ENCODE results near the gene LYL1.

The LYL1 gene

GRCh38 chr19:13092606-13093235 lies 9.9 kb downstream of the LYL1 start:
- peak; percentile 58 for DNase-seq

GRCh38 chr19:13092158-13092543 lies 10.5 kb downstream of the LYL1 start:
- no peak for DNase-seq

- DNase-seq = peak; percentile 98
Observed at GRCh38 chr19:13091400-13092157, 11.1 kb downstream of the LYL1 start.

GRCh38 chr19:13090511-13091231 lies 12.0 kb downstream of the LYL1 start:
- DNase-seq = no peak

DNA sequence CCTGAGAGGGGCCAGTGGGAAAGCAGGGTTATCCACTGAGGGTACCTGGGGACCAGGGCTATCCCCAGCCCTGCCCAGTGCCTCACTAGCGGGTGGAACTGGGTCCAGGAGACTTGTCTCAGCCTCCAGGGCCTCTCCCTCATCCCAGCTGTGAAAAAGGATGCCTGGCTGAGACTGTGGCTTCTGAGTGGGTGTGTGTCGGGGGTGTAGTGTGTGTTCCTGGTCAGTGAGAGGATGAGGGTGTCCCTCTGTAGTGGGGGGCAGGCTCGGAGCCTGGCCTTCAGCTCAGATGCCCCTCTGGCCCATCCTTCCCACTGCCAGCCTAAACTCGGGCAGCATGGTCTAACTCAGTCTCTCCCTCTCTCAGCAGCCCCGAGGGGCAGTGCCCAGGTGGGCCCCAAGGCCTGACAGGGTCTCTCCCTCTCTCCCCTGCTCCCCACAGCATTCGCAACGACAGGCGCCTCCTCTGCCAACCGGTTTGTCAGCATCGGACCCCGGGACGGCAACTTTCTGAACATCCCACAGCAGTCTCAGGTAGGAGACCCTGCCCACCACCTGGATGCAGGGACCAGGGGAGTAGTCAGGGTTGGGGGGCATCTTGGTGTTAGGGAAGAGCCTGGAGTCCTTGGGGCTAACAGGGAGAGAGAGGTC lies 12.7 kb downstream of the LYL1 start:
- no peak for DNase-seq

DNA sequence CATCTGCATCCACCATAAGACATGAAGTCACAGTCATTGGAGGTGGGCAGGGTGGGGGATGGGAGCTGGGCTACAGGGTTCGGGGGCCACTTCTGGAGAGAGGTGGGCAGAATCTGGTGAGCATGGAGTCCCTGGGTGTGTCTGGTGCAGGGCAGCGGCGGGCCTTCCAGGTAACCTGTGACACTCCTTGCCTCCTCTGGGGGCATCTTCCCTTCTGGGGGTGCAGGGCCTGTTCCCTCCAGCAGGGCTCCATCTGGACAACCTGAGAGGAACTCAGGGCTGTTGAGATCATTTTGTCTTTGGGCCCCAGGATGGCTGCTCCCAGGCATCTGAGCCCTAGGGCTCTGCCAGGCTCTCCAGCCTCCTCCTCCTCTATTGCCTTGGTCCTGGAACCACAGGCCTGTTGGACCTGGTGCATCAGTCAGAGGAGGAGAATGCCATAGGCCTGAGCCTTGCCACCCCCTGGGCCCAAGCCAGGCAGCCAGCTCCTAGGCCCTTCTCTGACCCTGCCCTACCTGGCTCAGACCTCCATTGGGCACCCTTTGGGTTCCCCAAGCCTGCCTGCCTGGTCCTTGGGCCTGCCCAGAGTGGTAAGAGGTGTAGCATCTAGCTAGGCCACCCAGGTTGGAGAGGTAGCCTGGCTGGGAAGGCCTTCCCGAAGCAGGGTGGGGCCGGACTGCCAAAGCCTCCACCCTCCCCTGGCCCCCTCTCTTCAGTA lies 13.4 kb downstream of the LYL1 start:
- DNase-seq = no peak

- DNase-seq = no peak
Observed at GRCh38 chr19:13087795-13088537, 14.7 kb downstream of the LYL1 start.

DNA sequence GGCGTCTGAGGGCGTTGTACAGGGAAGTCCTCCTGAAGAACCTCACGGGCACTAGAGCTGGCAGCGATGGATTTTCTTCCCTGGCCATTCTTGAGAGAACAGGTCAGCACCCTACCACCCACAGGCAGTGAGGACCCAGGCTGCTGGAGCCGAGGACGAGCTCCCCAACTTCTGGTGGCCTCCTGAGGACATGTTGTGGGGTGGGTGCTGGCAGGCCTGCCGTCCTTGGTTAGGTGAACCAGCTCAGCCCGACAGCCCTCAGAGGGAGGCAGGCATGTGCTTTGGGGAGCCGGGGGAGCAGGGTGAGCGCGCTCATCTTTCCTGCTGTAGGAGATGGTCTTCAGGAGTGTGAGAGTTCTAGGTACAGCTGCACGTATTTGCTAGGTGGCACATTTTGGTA lies 15.4 kb downstream of the LYL1 start:
- DNase-seq = no peak

DNA sequence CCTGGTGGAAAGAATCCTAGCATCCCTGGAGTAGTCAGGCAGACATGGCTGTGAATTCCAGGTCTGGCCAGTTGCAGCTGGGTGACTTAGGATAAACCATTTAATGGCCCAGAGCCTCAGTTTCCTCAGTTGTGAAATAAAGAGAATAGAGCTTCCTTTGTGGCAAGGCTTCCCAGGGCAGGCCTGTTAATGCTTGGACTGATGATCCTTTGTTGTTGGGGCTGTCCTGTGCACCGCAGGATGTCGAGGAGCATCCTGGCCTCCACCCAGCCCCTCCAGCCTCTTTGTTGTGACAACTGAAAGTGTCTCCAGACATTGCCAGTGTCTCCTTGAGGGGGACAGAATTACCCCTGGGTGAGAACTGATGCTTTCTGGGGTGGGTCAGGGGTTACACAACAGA lies 16.3 kb downstream of the LYL1 start:
- DNase-seq = no peak

- no peak for DNase-seq
Observed at GRCh38 chr19:13085666-13086065, 17.0 kb downstream of the LYL1 start.

GRCh38 chr19:13083627-13084026 lies 19.0 kb downstream of the LYL1 start:
- DNase-seq = no peak

- no peak for DNase-seq
Observed at GRCh38 chr19:13083008-13083404, 19.7 kb downstream of the LYL1 start.

- peak; percentile 71 for DNase-seq
Observed at GRCh38 chr19:13082192-13083007, 20.3 kb downstream of the LYL1 start.

DNA sequence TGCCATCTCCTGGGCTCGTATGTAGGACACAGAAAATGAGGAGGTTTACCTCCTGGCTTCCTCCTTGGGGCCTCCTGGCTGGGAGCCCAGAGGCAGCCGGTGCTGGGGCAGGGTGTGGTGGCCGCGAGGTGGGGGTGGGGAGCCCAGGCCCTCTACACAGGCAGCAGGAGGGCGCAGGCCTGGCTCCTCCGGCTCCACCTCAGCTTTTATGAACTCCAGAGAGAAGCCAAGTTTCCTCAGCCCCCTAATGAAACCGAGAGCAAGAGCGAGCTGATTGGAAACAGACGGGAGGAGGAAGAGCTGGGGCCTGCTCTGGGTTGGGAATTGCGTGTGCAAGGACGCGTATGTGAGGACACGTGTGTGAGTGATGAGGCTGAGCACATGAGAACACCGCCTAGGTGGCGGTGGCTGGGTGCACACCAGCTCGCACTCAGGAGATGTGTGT lies 23.1 kb downstream of the LYL1 start:
- DNase-seq = peak; percentile 93

- no peak for DNase-seq
Observed at GRCh38 chr19:13078897-13079541, 23.6 kb downstream of the LYL1 start.

- DNase-seq = no peak
Observed at GRCh38 chr19:13078381-13078780, 24.3 kb downstream of the LYL1 start.

DNA sequence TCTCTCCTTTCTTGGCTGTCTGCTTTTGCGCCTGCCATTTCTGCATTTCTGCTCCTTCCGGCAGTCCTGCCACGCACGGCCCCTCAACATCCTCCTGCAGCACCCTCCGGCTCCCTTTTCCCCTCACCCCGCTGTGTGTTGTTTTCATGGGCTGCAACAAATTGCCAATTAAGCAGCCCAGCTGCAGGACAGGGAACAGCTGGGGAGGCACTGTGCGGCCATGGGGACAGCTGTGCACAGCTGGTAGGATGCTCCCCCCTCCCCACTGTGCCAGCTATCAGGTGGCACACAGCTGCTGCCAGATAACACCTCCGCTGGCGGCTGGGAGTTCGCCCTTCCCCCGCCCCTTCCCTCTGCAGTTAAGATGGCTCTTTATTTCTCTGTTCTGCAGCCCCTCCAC lies 25.4 kb downstream of the LYL1 start:
- no peak for DNase-seq

DNA sequence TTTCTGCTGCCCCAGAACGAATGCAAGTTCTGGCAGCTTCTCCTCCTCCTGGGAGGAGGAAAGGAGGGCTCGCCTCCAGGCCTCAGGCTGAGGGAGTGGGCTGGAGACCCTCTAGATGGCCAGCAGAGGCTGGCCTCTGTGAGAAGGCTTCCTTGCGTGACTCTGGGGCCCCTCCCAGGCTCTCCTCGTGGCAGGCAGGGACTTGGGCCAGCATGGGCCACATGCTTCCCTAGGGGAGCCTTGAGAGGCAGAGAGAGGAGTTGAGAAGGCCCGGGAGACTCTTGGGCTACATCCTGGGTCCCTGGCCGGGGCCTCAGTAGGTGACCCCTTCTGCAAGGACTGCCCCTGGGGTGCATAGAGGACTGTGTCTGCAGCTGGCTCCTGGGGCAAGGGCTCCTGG lies 25.9 kb downstream of the LYL1 start:
- no peak for DNase-seq

GRCh38 chr19:13076320-13076719 lies 26.3 kb downstream of the LYL1 start:
- no peak for DNase-seq

GRCh38 chr19:13074378-13074777 lies 28.3 kb downstream of the LYL1 start:
- no peak for DNase-seq
